Activated T-helper 1 cell treated with anti-CD3 and anti-CD28 coated beads, Interleukin-12 subunit alpha, Interleukin-12 subunit beta, Interleukin-2, Interleukin-4 antibody, amounts not matched to agents 30 ng/mL and 10 ng/mL and 1 ng/mL, durations not matched to agents 14 hours and 24 hours and 36 hours (primary cell): ENCODE measurements around the gene ADM. TPM values are rescaled to one million over a fixed set of nuclear protein-coding genes. Genes with fewer than 3 reads are reported as not detected.

Experiments used
- DNase-seq: peaks from one replicate; pipeline ENCODE4 v3.0.0; 2021; ENCODE audit warnings: low spot score
- H3K27ac Mint-ChIP-seq: one replicate; pipeline ENCODE4 v1.8.0; 2021; ENCODE audit warnings: mild to moderate bottlenecking, mixed read lengths
- H3K27me3 Mint-ChIP-seq: one replicate; pipeline ENCODE4 v1.8.0; 2022; ENCODE audit warnings: mild to moderate bottlenecking, moderate library complexity, mixed read lengths; ENCODE audit not compliant: insufficient read depth
- H3K36me3 Mint-ChIP-seq: one replicate; pipeline ENCODE4 v1.8.0; 2021; ENCODE audit warnings: low read depth, mixed read lengths
- H3K4me1 Mint-ChIP-seq: one replicate; pipeline ENCODE4 v1.8.0; 2021; ENCODE audit warnings: low read depth, mixed read lengths
- H3K4me3 Mint-ChIP-seq: one replicate; pipeline ENCODE4 v1.8.0; 2021; ENCODE audit warnings: mild to moderate bottlenecking, moderate library complexity, mixed read lengths
- H3K9me3 Mint-ChIP-seq: one replicate; pipeline ENCODE4 v1.8.0; 2021; ENCODE audit warnings: mixed read lengths
- intact Hi-C: fragments of 100-400 bp; cut with micrococcal nuclease; formaldehyde crosslinking; loops from one replicate; pipeline ENCODE4 v1.15.1; 2024
- total RNA-seq: library from RNA; stranded (reverse); gene quantifications from 2 replicates; pipeline ENCODE4 v1.2.3, GENCODE V29; 2022

The ADM gene
- total RNA-seq, 1 donor from 2014 or later: 2.3 TPM

GRCh38 chr11:10355257-10355661, 50.4 kb downstream of the ADM start:
- no peak overlapping the region for H3K27ac Mint-ChIP-seq
- H3K36me3 Mint-ChIP-seq: no peaks in the 10 kb centered on the region
- H3K4me1 Mint-ChIP-seq: no peaks in the 10 kb centered on the region
- no peaks in the 10 kb centered on the region for H3K9me3 Mint-ChIP-seq
- H3K27me3 Mint-ChIP-seq: peaks cover 9% of the 10 kb centered on the region
- DNase-seq: no peak
- H3K4me3 Mint-ChIP-seq: no peak overlapping the region
- intact Hi-C loops: no loop called here

- no peaks in the 10 kb centered on the region for H3K4me1 Mint-ChIP-seq
- peaks cover 6% of the 10 kb centered on the region for H3K27me3 Mint-ChIP-seq
- intact Hi-C loops: no loop called here
- H3K36me3 Mint-ChIP-seq: no peaks in the 10 kb centered on the region
- H3K4me3 Mint-ChIP-seq: no peak overlapping the region
- H3K27ac Mint-ChIP-seq: no peak overlapping the region
- no peaks in the 10 kb centered on the region for H3K9me3 Mint-ChIP-seq
- no peak for DNase-seq
Observed at GRCh38 chr11:10356161-10356560, 51.3 kb downstream of the ADM start.

Other genes starting within 250 kb of the ADM start
- gene SBF2, start 10.9 kb upstream of the ADM start, total RNA-seq: 5.3 and 5.4 TPM in 2 replicates
- 13.9 and 14.3 TPM in 2 replicates for gene AMPD3, start 150.2 kb downstream of the ADM start, total RNA-seq
- gene RNF141, start 236.1 kb downstream of the ADM start, total RNA-seq: 12.4 and 13.2 TPM in 2 replicates